OCI-LY7 (cell line): ENCODE data around the gene TMEM107.

Experiments
- CTCF ChIP-seq: fragments of 200-600 bp; sonication (generic); conservative IDR thresholded peaks from 2 replicates; pipeline ENCODE4 v1.5.1; 2014; ENCODE audit warnings: mild to moderate bottlenecking, antibody characterized with exemption, low read length, moderate library complexity, mixed read lengths
- EZH2phosphoT487 ChIP-seq: fragments of 200-600 bp; sonication (generic); IDR thresholded peaks from 2 replicates; pipeline ENCODE4 v1.6.1; 2018; ENCODE audit warnings: low read depth, borderline replicate concordance, mild to moderate bottlenecking, mixed run types, antibody characterized with exemption, low read length, moderate library complexity, mixed read lengths

- TF ChIP-seq CTCF (no peak), EZH2phosphoT487 (no peak)
These were observed 44.2 kb downstream of the TMEM107 start for GRCh38 chr17:8131844-8132441.
